ENCODE results near the gene DCXR. TPM values are rescaled to one million over a fixed set of nuclear protein-coding genes. Genes with fewer than 3 reads are reported as not detected.

DCXR gene
- total RNA-seq, 2 experiments from 2014 or later = 103 to 119 TPM

DNA sequence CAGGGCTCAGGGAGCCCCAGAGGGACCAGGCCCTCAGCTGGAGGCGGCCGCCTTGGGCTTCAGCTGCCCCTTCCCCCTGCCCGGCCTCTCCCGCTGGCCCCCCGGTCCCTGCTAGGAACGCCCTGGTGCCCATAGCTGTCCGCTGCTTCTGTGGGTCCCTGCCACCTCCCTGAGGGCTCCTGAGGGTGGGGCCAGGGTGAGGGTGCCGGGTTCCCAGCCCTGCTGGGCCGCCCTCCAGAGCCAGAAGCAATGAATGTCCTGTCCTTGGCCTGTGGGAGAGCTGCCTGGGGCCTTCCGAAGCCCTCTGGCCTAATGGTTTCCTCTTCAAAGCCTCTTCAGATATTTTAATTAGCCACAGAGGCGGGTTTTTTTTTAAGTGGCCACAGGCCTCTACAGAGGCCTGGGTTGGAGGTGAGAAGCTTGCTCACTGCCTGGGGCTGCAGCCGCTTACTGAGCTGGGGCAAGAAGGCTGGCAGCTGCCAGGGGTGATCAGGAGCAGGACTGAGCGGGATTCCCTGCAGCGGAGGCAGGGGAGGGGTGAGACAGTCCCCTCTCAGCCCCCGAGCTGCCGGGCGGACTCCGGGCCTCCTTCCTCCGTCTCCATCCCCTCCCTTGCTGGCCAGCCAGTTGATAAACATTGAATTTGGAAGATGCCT, 24.7 kb downstream of the DCXR start:
- Histone ChIP-seq H3K4me1 (ENCODE audit: insufficient read depth, low read length) (no peaks in the 10 kb centered on the region), H3K27me3 (ENCODE audit: control insufficient read depth in 1 of 2, insufficient read depth in 2 of 2, low read length in 2 of 2) (no peaks in the 10 kb centered on the region), H3K9me3 (ENCODE audit: control insufficient read depth in 1 of 2, insufficient read depth in 1 of 2, low read length in 2 of 2) (no peaks in the 10 kb centered on the region), H3K36me3 (ENCODE audit: insufficient read depth, low read length) (no peaks in the 10 kb centered on the region), H3K4me3 (ENCODE audit: low read length) (no peak overlapping the region), H3K27ac (ENCODE audit: low read depth in 1 of 2, low read length in 2 of 2) (no peak overlapping the region)
- intact Hi-C loops (cut with DNase I, micrococcal nuclease) = no loop called here
- ATAC-seq (ENCODE audit: poor library complexity) (no peak), DNase-seq (no peak)
- TF ChIP-seq, protein P1, sequence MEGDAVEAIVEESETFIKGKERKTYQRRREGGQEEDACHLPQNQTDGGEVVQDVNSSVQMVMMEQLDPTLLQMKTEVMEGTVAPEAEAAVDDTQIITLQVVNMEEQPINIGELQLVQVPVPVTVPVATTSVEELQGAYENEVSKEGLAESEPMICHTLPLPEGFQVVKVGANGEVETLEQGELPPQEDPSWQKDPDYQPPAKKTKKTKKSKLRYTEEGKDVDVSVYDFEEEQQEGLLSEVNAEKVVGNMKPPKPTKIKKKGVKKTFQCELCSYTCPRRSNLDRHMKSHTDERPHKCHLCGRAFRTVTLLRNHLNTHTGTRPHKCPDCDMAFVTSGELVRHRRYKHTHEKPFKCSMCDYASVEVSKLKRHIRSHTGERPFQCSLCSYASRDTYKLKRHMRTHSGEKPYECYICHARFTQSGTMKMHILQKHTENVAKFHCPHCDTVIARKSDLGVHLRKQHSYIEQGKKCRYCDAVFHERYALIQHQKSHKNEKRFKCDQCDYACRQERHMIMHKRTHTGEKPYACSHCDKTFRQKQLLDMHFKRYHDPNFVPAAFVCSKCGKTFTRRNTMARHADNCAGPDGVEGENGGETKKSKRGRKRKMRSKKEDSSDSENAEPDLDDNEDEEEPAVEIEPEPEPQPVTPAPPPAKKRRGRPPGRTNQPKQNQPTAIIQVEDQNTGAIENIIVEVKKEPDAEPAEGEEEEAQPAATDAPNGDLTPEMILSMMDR (IDR thresholded peaks at IDR 0.05) = no peak
- Mint-ChIP-seq H3K4me1 (ENCODE audit: low read depth) (no peaks in the 10 kb centered on the region), H3K4me3 (no peak overlapping the region), H3K36me3 (ENCODE audit: low read depth) (no peaks in the 10 kb centered on the region), H3K9me3 (no peaks in the 10 kb centered on the region), H3K27me3 (no peaks in the 10 kb centered on the region), H3K27ac (no peak overlapping the region)
- POLR2A ChIA-PET = interaction anchor here (0.5 kb wide), 1 partner anchor 10 kb away, joined by 3 read pairs; the partner anchor contains the start of gene CENPX
- CTCF ChIA-PET = interaction anchor here (1.2 kb wide), 1 partner anchor 53 kb away, joined by 5 read pairs; no protein-coding TSS in a partner anchor

DNA sequence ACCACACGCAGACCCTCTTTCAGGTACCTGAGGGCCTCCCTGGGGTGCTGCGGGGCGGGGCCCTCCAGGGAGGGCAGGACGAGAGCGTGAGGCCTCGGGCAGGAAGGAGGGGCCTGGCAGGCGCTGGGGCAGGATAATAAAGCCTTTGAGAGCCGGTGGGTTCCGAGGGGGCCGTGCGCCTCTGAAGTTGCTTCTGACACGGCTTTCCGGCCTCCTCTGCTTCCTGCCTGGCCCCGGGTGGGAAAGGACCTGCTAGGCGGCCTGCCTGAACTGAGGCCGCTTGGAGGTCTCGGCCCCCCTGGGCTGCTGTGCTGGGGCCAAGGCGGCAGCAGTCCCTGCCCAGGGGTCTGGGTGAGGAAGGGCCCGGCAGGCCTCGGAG, 25.2 kb downstream of the DCXR start:
- Histone ChIP-seq H3K27me3 (ENCODE audit: control insufficient read depth in 1 of 2, insufficient read depth in 2 of 2, low read length in 2 of 2) (no peaks in the 10 kb centered on the region), H3K36me3 (ENCODE audit: insufficient read depth, low read length) (no peaks in the 10 kb centered on the region), H3K4me3 (ENCODE audit: low read length) (no peak overlapping the region), H3K27ac (ENCODE audit: low read depth in 1 of 2, low read length in 2 of 2) (no peak overlapping the region), H3K4me1 (ENCODE audit: insufficient read depth, low read length) (no peaks in the 10 kb centered on the region), H3K9me3 (ENCODE audit: control insufficient read depth in 1 of 2, insufficient read depth in 1 of 2, low read length in 2 of 2) (no peaks in the 10 kb centered on the region)
- intact Hi-C loops (cut with DNase I, micrococcal nuclease) = no loop called here
- H3K36me3 Mint-ChIP-seq (ENCODE audit: low read depth) = no peaks in the 10 kb centered on the region
- DNase-seq = no peak
- ChIA-PET CTCF (interaction anchor here (1.2 kb wide), 1 partner anchor 53 kb away, joined by 5 read pairs; no protein-coding TSS in a partner anchor), POLR2A (interaction anchor here (0.5 kb wide), 1 partner anchor 10 kb away, joined by 3 read pairs; the partner anchor contains the start of gene CENPX)
- no peak overlapping the region for H3K4me3 Mint-ChIP-seq
- H3K27ac Mint-ChIP-seq = no peak overlapping the region
- H3K27me3 Mint-ChIP-seq = no peaks in the 10 kb centered on the region
- no peaks in the 10 kb centered on the region for H3K4me1 Mint-ChIP-seq (ENCODE audit: low read depth)
- H3K9me3 Mint-ChIP-seq = no peaks in the 10 kb centered on the region
- TF ChIP-seq, protein P1 (IDR thresholded peaks at IDR 0.05) = no peak
- no peak for ATAC-seq (ENCODE audit: poor library complexity)

DNA sequence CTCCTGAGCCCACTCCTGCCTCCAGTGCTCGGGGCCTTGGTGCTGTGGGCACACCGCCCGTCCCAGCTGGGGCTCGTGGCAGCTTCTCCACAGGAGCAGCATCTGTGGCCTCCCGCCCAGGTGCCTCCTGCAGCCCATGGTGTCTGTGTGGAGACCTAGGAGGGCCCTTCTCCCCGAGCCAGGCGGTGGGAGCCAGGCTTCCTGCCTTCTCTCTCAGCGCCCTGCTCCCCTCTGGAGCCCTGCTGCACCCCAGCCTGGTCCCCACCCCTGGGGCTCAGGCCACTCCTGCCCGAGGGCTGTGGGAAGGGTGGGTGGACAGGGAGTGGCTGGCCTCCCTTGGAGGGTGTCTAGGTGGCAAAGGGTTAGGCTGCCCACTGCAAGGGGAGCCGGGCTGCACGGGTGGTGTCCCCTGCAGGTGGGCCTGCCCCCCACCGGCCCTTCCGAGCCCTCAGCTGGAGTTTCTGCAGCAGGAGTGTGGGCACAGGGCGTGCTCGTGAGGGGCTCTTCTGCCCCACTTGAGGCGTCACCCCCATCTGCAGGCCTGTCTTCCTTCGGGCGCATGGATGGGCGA, 25.8 kb downstream of the DCXR start:
- Mint-ChIP-seq H3K4me3 (no peak overlapping the region), H3K4me1 (ENCODE audit: low read depth) (no peaks in the 10 kb centered on the region), H3K27me3 (no peaks in the 10 kb centered on the region), H3K27ac (no peak overlapping the region), H3K9me3 (no peaks in the 10 kb centered on the region), H3K36me3 (ENCODE audit: low read depth) (no peaks in the 10 kb centered on the region)
- Histone ChIP-seq H3K36me3 (ENCODE audit: insufficient read depth, low read length) (no peaks in the 10 kb centered on the region), H3K9me3 (ENCODE audit: control insufficient read depth in 1 of 2, insufficient read depth in 1 of 2, low read length in 2 of 2) (no peaks in the 10 kb centered on the region), H3K4me3 (ENCODE audit: low read length) (no peak overlapping the region), H3K27me3 (ENCODE audit: control insufficient read depth in 1 of 2, insufficient read depth in 2 of 2, low read length in 2 of 2) (no peaks in the 10 kb centered on the region), H3K4me1 (ENCODE audit: insufficient read depth, low read length) (no peaks in the 10 kb centered on the region), H3K27ac (ENCODE audit: low read depth in 1 of 2, low read length in 2 of 2) (no peak overlapping the region)
- TF ChIP-seq, protein P1 (IDR thresholded peaks at IDR 0.05) = no peak
- ChIA-PET POLR2A (no interaction called here), CTCF (no interaction called here)
- DNase-seq (no peak), ATAC-seq (ENCODE audit: poor library complexity) (no peak)
- intact Hi-C loops (cut with DNase I, micrococcal nuclease) = no loop called here
